T1000 (cell line): ENCODE data around the gene KLKB1.
"Not testable (repeated sequence)": the region's sequence is repeated elsewhere in the genome, so short reads cannot be mapped to it uniquely, and the experiment has no call there.

Experiments used
- DNase-seq: peaks from one replicate; lab custom pipeline; 2025; ENCODE audit warnings: mixed read lengths; lab: John Stamatoyannopoulos, UW

The KLKB1 gene

DNA sequence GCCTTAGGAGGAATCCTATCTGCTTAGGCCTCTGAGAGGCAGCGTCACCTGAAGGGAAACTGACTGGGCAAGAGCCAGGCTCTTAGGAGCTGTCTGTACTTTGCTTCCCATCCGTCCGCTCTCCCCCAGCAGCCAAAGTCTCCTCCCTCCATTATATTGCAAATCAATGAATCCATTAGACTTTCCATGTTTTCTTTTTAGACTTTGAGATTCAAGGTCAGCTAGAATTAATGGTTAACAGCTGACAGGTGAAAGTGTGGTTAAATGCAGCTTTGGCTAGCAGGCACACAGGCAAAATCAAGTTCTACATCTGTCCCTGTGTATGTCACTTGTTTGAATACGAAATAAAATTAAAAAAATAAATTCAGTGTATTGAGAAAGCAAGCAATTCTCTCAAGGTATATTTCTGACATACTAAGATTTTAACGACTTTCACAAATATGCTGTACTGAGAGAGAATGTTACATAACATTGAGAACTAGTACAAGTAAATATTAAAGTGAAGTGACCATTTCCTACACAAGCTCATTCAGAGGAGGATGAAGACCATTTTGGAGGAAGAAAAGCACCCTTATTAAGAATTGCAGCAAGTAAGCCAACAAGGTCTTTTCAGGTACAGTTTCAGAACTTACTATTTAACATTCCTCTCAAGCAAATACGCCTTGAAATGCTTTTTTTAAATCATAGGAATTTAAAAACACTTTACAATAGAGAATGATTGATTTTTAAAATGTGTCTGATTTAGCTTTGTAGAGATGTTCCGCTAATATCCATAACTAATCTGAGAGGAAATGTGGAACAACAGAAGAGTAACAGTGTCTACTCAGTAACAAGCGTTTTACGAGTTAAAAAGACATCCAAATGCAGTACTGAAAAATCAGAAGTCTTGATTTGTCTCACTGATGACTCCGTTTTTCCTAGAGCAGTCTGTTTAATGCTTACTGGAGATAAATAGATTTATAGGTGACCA, 38.7 kb downstream of the KLKB1 start, which contains the start of gene F11:
Gene F11, plus strand, starts transcription at position 507 of the 970 bp plus-strand sequence. CDS start 948 bp downstream, outside the sequence.
- no peak for DNase-seq

- no peak for DNase-seq
Observed at GRCh38 chr4:186266729-186267456, 39.6 kb downstream of the KLKB1 start.

DNA sequence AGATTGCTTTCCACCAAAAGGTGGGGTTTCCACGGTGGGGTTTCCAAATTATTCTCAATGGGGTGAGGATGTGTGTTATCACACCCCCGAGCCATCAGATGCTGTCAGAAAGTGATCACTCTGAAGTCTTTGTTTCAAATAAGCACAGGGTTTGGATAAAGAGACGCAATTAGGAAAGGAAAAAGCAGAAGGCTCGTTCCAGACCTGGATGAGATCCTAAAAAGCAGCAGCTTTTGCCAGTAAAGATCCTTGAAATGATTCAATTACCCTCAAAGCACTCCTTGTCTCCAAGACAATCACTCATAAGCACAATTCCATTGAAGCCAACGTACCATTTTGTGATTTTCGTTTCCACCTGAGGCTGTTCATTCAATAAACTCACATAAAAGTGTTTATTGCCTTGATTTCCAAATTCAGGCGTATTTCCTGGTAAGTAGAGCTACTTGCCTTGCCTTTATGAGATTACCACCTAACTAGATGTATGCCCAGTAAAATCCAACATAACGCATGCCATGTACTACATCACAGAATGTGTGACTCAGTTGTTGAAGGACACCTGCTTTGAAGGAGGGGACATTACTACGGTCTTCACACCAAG, 43.9 kb downstream of the KLKB1 start:
- no peak for DNase-seq

GRCh38 chr4:186272699-186273391, 45.5 kb downstream of the KLKB1 start:
- no peak for DNase-seq

- DNase-seq = not testable (repeated sequence)
Observed at GRCh38 chr4:186273392-186273789, 46.1 kb downstream of the KLKB1 start.

DNA sequence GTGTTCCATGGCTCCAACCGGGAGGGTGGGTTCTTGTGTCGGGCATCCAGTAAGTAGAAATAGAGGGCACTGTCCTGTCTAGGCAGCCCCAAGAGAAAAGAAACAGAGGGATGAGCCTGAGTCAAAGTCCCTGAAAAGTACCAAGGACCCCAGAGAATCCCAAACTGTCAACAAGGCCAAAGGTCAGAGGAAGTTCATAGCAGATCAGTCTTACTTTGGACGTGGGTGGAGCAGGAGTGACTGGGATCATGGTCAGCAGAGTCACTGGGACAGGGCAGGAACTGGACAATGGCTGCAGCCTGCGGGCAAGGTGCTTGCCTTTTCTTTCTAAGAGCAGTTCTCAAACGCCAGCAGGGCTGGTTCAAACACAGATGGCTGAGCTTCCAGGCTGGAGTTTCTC, 56.0 kb downstream of the KLKB1 start:
- DNase-seq = no peak

DNA sequence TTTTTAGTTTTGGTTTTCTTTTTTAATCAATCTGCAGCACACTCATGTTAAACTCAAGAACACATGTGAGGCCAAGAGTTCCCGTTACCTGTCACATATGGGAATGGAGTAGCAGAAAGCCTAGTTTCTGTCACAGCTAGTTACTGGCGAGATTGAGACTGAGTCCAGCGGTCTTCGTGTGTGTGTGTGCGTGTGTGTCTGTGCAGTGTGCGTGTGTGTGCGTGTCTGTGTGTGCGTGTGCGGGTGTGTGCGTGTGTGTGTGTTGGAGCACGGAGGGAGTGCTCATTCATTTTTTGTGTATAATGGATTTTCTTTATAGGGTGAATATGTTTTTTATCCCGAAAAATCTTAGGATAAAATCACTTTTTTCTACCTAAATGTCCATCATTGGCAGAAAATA, 57.8 kb downstream of the KLKB1 start:
- DNase-seq = no peak

DNA sequence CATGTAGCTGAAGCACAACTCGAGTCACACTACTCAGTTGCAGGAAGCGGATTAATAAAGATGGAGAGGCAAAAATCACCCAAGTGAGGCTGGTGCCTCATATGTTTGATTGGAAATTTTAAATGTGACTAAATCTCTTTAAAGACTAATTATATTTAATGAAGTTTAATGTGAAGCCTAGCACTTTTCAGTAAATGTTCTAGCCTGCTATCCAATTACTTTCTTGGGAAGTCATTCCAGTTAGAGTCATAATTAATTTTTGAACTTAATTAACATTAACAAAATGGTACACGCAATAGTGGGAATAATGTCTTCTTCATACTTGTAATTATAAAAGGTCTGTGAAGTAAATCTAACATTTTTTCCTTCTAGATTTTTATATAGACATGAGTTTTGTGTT, 59.3 kb downstream of the KLKB1 start:
- DNase-seq = no peak

DNA sequence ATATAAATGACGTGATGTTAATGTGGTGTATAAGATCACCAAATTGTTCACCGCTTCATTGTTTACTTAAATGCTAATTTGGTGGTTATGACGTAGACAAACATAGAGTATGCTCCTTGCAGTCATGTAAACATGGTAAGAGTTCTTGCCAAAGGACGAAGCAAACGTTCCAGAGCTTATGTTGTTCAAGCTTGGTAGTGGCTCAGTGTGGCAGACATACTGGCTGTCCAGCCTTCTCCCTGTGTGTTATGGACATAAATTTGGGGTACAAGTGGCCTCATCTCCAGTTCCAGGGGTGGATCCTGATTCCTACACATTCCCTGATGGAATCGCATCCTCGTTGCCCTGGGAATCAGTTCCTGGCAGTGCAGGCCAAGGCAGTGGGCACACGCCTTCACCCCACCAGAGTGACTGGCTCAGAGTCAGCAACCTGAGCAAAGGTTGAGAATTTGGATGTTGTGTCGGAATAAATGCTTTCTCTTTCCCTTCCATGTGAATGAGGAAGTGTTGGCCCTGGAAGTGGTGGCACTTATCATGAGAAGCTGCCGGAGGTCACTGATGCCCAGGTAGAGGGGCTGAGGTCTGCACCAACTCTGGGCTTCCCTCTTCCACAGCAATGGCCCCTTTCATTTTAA, 64.1 kb downstream of the KLKB1 start:
- no peak for DNase-seq

DNA sequence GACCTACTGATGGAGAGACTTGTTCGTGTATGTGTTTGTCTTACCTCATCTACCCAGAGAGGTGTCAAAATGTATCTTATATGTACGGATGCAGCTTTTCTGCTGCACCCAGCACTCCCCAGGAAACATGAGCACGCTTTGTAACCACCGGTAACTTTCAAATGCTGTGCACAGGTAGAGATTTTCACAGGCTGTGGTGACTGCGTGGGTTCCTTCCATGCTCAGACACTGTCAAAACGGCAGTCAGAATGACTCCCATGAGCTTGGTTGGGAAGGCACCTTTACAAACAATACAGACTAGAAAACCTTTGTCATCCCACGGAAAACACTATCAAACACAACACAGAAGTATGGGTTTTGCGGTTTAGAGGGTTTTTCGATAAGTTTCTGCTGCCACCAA, 66.9 kb downstream of the KLKB1 start:
- no peak for DNase-seq

GRCh38 chr4:186296481-186296880, 69.2 kb downstream of the KLKB1 start:
- no peak for DNase-seq

- no peak for DNase-seq
Observed at GRCh38 chr4:186297013-186297645, 69.8 kb downstream of the KLKB1 start.

GRCh38 chr4:186298031-186298647, 70.8 kb downstream of the KLKB1 start:
- DNase-seq = no peak

DNA sequence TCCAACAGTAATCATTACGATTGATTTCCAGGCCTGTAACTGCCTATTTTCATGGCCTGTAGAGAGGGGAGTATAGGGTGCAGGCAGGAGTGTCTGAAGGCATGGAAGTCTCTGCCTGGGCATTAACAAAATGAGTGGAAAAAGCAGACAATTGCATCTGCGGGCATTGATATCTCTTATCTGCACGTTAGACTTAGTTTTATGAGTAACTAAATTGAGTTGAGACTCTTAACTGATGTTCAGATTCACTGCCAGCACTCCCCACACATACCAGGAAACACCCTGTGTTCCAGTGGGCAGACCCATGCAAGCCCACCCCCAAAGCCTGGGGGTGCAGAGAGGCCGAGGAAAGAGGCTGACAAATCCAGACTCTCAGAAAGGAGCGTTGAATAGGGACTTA, 72.0 kb downstream of the KLKB1 start:
- no peak for DNase-seq

GRCh38 chr4:186300659-186301390, 73.5 kb downstream of the KLKB1 start:
- DNase-seq = no peak

DNA sequence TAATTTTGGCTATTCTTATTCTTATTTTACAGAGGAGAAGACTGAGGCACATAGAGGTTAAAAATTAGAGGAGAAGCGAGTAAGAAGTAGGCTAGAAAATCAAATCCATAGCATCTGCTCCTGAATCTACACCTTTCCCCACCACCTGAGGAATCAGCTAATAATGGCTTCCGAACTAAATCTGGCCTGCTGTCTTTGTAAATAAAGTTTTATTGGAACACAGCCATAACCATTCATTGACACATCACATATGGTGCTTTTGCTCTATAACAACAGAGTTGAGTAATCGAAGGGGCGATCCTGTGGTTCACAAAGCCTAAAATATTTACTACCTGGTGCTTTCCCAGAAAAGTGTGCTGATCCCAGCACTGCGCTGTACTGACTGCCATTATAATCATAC, 76.9 kb downstream of the KLKB1 start:
- DNase-seq = no peak

DNA sequence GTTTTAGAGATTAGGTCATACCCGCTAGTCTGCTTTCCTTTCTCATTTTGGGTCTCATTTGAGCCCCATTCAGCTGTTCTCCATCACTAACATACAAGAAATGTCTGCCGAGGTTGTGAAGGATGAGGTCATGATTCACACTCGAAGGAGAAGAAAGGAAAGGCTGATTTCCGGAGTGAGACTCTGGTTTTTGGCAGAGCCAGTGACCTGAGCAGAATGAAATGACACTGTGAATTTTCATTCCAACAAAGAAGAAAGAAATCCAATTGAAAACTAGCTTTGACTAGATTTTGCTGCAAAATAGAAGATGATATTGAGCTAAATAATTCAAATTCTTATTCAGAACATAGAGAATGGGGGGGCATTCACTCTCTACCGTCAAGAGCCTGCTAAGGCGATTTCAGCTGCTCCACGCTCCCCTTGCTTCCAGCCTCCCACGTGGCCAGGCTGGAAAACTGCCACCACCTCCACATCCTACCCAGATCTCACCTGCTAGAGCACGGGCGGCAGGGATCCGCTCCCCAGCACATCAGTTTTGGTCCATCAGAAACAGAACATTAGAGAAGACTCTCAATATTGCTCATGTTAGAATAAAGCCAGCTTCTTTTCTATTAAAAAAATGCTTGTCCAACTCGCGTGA, 77.7 kb downstream of the KLKB1 start:
- no peak for DNase-seq

DNA sequence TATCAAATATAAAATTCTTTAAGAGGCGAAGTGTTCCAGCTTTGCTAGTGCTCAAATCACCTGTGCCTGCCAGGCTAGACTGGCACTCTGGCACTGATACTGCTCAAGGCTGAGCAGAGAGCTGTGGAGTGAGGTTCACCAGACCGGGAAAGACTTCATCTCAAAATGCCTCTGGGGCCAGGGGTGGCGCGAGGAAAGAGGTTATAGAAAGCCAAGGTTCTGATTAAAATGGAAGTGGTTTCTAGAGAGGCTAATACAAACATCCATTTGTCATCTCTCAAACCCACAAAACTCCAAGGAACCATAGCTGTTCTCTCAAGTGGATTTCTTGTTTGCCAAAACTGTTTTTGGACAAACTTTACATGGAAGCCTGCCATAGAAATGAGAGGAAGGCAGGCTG, 80.2 kb downstream of the KLKB1 start:
- no peak for DNase-seq

DNA sequence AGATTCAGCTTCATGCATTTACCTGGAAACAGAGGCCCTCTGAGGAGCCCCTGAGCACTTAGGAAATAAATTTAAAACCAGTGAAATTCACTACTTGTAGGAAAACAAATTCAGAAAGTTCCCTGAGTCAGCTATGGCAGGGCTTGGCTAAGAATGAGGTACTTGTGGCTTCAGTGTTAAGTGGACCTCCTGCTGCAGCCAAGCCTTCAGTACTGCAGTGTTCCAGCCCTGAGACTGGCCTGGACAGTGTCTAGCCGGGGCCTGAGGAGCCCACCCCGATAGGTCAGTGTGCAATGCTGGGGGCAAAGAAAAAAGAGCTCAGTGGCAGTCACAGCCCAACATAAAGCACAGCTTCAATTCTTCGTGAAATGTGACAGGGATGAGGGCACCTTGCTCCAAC, 80.6 kb downstream of the KLKB1 start:
- DNase-seq = no peak
